HG03469 (cell line): ENCODE measurements around the gene TMEM45B.
"Not testable (repeated sequence)": the region's sequence is repeated elsewhere in the genome, so short reads cannot be mapped to it uniquely, and the experiment has no call there.

Experiments used
- ATAC-seq: cut with Tn5 transposase; IDR thresholded peaks from one replicate; pipeline ENCODE4 v1.9.1; 2021; ENCODE audit warnings: mild to moderate bottlenecking, moderate library complexity, moderate number of reproducible peaks; ENCODE audit not compliant: unreplicated experiment

Gene TMEM45B

DNA sequence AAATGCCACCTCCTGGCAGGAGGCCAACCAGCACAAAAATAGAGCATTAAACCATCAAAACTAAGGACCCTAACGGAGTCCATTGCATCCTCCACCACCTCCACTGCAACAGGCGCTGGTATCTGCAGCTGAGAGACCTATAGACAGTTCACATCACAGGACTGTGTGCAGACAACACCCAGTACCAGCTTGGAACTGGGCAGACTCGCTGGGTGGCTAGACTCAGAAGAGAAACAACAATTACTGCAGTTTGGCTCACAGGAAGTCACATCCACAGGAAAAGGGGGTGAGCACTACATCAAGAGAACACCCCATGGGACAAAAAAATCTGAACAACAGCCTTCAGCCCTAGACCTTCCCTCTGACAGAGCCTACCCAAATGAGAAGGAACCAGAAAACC, 11.6 kb upstream of the TMEM45B start:
- no peak for ATAC-seq

DNA sequence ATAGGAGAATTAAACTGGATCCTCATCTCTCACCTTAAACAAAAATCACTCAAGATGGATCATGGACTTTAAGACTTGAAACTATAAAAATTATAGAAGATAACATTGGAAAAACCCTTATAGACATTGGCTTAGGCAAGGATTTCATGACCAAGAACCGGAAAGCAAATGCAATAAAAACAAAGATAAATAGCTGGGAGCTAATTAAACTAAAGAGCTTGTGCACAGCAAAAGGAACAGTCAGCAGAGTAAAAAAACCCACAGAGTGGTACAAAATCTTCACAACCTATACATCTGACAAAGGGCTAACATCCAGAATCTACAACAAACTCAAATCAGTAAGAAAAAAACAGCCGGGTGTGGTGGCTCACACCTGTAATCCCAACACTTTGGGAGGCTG, 7.4 kb upstream of the TMEM45B start:
- not testable (repeated sequence) for ATAC-seq

- ATAC-seq = no peak
These were observed 2.3 kb upstream of the TMEM45B start for GRCh38 chr11:129813231-129813791.

GRCh38 chr11:129814244-129815014, 1.2 kb upstream of the TMEM45B start:
- no peak for ATAC-seq

- no peak for ATAC-seq
These were observed 1.9 kb downstream of the TMEM45B start for GRCh38 chr11:129817534-129818051.

GRCh38 chr11:129818236-129818635, 2.6 kb downstream of the TMEM45B start:
- not testable (repeated sequence) for ATAC-seq

DNA sequence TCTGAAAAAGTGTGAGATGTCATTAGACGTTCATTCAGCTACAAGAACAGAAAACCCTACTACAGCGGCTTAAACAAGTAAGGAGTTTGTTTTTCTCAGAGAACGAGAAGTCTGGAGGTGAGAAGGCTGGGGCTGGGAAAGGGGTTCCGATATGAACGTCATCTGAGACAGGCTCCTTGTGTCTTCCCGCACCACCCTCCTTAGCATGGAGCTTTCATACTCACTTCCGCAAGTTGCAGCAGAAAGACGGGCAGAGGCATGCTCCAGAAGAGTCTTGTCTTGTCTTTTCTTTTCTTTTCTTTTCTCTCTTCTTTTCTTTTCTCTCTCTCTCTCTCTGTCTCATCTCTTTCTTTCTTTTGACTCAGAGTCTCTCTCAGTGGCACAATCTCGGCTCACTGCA, 3.6 kb downstream of the TMEM45B start:
- ATAC-seq = no peak

GRCh38 chr11:129820228-129820627, 4.6 kb downstream of the TMEM45B start:
- not testable (repeated sequence) for ATAC-seq

- not testable (repeated sequence) for ATAC-seq
These were observed 7.6 kb downstream of the TMEM45B start for GRCh38 chr11:129823281-129823680.

GRCh38 chr11:129823799-129824198, 8.2 kb downstream of the TMEM45B start:
- not testable (repeated sequence) for ATAC-seq

DNA sequence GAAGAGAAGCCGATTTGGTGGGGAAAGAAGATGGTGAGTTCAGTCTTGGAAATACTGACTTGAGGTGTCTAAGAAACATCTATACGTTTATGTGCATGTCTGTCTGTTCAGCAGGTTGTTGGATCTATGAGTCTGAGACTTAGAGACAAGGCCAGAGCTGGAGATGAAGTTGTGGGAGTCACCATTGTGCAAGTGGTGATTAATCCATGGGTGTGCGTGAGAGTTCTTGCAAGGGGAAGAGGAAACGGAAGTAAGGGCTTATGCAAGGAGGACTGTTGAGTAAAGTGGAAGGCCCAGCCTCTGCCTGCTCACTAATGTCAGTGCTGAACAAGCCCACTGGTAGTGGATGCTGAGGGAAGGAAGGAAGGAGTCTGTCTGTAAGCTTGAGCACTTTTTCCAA, 9.7 kb downstream of the TMEM45B start:
- ATAC-seq = no peak

GRCh38 chr11:129828301-129828836, 12.7 kb downstream of the TMEM45B start:
- no peak for ATAC-seq

DNA sequence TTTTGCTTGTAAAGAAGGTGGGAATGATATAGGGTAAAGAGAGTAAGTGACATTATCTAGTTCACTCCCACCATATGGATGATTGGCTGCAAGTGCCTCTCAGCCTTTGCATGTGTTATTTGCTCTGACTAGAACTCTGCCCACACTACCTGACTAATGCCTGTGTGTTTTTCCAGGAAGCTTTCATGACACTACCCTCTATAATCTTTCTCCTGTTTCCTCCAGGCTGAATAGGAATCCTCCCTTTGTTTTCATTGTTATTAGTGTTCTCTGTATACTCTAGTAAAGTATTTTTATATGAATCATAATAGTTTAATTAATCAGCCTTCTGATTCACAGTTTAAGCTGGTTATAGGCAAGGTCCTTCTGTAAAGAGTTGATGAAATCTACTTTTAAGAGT, 13.8 kb downstream of the TMEM45B start:
- ATAC-seq = not testable (repeated sequence)

DNA sequence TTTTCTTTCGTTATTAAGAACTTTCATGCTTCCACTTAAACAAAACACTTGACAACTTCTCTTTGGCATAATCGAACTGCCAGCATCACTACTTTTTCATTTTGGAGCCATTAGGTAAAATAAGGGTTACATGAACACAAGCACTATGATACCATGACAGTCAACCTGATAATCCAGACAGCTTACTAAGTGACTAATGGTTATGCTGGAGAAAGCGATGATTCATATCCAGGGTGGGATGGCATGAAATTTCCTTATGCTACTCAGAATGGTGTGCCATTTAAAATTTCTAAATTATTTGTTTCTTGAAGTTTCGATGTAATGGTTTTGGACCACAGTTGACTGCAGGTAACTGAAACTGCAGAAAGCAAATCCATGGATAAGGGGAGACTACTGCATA, 15.6 kb downstream of the TMEM45B start:
- ATAC-seq = not testable (repeated sequence)

DNA sequence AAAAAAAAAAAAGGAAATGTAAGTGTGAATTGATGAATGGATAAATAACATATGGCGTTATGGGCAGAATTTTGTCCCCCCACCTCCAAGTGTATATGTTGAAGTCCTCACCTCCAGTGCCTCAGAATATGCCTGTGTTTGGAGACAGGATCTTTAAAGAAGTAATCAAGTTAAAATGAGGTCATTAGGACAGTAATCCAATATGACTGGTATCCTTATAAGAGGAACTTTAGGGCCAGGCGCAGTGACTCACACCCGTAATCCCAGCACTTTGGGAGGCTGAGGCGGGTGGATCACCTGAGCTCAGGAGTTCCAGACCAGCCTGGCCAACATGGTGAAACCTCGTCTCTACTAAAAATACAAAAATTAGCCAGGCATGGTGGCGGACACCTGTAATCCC, 17.6 kb downstream of the TMEM45B start:
- ATAC-seq = not testable (repeated sequence)

GRCh38 chr11:129836423-129836891, 20.8 kb downstream of the TMEM45B start:
- ATAC-seq = not testable (repeated sequence)

DNA sequence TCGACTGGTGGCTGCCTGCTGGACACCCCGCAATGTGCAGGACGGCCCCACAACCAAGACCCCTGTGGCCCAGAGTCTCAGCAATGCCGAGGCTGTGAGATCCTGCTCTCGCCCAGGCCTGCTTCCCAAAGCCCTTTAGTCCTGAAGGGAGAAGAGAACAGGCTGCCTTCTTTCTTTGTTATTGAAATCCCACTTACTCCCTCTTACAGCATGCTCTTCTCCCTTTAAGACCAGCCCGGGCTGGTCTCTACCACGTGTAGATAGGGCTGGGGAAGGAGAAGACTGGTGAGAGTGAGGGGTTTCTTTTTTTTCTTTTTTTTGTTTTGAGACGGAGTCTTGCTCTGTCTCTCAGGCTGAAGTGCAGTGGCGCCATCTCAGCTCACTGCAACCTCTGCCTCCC, 21.3 kb downstream of the TMEM45B start:
- ATAC-seq = no peak

DNA sequence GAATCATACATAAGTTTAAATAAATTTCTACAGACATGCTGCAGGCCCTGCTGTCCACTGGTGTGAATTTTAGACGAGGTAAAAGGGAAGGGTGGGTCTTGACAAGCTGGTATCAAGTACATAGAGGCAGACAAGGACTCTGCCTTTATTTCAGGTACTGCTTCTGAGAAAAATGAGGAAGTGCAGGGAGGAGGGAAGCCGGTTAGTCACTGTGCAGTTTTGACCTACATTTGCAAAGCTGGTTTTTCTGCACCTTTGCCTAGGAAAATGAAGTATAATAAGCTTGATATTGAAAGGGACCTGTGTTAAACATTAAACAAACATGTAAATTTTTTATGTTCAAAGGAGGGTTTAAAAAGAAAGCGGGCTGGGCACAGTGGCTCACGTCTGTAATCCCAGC, 24.6 kb downstream of the TMEM45B start:
- ATAC-seq = no peak

- no peak for ATAC-seq
These were observed 26.5 kb downstream of the TMEM45B start for GRCh38 chr11:129842138-129842537.

DNA sequence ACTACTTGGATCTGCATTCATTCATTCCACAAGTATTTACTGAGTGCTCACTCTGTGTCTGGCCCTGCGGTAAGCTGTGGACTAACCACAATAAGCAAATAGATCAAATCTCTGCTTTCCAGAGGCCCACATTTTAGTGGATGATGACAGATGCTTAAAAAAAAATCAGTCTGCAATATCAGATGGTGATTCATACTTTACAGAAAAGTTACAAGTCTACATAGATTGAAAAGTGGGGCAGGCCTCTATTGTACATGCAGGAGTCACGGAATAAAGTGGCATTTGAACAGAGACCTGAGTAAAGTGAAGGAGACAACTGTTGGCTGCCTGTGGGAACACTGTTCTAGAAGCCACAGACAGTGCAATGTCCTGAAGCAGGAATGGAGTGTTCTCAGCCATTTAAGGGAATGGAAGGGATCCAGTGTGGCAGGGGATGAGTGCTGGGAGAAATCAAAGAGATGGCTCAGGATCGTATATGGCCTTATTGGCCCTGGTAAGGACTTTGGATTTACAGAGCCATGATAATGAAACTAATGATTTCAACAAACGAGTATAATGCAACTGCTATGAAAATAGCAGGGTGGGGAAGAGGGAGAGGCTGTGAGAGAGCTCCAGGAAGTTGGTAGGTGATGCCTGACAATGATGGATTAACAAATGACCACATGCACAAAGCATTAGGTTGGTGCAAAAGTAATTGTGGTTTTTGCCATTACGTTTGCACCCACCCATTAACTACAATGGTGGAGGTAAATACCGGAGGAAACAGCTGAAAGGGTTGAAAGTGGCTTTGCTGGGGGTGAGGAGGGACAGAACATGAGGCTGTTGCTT, 31.1 kb downstream of the TMEM45B start:
- ATAC-seq = no peak

DNA sequence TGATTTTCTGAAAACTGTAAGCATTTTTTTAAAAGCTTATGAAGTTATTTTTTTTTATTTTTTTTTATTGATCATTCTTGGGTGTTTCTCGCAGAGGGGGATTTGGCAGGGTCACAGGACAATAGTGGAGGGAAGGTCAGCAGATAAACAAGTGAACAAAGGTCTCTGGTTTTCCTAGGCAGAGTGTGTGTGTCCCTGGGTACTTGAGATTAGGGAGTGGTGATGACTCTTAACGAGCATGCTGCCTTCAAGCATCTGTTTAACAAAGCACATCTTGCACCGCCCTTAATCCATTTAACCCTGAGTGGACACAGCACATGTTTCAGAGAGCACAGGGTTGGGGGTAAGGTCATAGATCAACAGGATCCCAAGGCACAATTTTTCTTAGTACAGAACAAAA, 31.7 kb downstream of the TMEM45B start:
- ATAC-seq = not testable (repeated sequence)
